Subcutaneous adipose tissue (tissue), 4 donors: Measurements from ENCODE around the gene GOLGA2. TPM values are rescaled to one million over a fixed set of nuclear protein-coding genes. Genes with fewer than 3 reads are reported as not detected.

Experiments
- total RNA-seq, 4 donors: library from RNA; depleted of rRNA; stranded (reverse); fragments of >200 nt; gene quantifications; one replicate each; pipeline ENCODE4 v1.1.0, GENCODE V29; 2016
- TF ChIP-seq, protein P1 (sequence below): fragments of 450-650 bp; IDR thresholded peaks from one replicate; pipeline ENCODE4 v1.5.1; 2016; ENCODE audit warnings: low read depth, mild to moderate bottlenecking, control low read depth, antibody characterized with exemption, moderate library complexity

GOLGA2 gene
- total RNA-seq, 4 donors from 2014 or later = 70.0 to 123 (median 86.2) TPM

DNA sequence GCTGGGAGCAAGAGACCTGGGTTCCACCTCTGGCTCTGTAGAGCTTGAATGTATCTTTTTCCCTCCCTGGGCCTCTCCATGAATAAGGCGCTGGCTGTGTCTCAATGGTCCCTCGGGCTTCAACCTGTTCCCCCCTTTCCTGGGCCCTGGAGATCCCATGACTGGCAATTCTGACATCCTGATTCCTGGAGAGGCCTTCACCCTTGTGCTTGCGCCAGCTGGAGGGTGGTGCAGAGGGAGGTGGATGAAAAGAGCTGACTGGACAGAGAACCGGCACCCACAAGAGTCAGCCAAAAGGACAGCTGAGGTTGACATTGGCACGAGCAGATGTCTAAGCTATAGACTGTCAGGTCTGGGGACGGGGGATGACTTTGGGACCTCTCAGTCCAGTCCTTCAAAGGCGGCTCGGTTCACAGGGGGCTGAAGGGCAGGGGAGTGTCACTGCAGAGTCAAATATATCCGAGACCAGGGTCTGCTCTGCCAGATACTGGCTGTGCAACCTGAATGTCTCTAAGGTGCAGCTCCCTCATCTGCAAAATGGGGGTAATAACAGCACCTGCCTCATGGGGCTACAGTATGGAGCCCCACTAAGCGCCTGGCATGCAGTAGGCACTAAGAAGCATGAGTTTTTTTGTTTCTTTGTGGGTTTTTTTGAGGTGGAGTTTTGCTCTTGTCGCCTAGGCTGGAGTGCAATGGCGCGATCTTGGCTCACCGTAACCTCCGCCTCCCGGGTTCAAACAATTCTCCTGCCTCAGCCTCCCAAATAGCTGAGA, 58.8 kb downstream of the GOLGA2 start:
- TF ChIP-seq, protein P1, sequence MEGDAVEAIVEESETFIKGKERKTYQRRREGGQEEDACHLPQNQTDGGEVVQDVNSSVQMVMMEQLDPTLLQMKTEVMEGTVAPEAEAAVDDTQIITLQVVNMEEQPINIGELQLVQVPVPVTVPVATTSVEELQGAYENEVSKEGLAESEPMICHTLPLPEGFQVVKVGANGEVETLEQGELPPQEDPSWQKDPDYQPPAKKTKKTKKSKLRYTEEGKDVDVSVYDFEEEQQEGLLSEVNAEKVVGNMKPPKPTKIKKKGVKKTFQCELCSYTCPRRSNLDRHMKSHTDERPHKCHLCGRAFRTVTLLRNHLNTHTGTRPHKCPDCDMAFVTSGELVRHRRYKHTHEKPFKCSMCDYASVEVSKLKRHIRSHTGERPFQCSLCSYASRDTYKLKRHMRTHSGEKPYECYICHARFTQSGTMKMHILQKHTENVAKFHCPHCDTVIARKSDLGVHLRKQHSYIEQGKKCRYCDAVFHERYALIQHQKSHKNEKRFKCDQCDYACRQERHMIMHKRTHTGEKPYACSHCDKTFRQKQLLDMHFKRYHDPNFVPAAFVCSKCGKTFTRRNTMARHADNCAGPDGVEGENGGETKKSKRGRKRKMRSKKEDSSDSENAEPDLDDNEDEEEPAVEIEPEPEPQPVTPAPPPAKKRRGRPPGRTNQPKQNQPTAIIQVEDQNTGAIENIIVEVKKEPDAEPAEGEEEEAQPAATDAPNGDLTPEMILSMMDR = no peak

DNA sequence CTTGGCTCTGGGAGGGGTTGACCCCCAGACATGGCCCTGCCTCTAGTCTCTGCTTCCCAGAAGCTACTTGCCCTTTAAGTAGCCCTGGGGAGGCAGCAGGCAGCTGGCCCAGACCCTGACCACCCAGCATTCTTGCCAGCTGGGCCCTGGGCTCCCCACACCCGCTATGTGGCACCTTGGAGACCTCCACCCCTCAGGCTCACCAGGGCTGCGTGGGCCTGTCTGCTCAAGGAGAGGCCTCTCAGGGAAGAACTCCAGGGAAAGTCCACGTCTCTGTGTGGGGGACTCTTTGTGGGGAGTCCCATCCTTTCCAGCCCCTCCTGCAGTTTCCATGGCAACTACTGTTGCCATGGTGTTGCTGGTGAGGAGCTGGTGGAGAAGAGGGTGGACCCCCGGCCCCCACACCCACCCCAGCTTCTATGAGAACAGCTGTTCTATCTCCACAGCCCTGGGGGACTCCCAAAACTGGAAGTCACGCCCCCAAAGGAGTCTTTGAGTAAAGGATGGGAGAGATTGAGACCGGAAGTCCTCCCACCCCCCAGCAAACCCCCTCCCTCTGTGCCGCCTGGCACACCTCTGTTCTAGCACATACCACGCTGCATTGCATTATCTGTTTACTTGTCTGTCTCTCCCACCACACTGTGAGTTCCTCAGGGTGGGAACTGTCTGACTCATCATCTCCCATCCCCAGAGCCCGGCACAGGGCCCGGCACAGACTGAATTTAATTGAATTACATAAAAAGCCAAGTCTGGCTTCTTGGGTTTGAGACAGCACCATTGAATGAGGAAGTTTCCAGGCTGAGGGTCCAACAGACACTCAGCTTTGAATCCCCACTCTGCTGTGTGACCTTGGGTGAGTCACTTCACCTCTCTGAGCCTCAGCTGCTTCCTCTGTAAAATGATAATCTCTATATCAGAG, 60.1 kb downstream of the GOLGA2 start:
- TF ChIP-seq, protein P1 = no peak

DNA sequence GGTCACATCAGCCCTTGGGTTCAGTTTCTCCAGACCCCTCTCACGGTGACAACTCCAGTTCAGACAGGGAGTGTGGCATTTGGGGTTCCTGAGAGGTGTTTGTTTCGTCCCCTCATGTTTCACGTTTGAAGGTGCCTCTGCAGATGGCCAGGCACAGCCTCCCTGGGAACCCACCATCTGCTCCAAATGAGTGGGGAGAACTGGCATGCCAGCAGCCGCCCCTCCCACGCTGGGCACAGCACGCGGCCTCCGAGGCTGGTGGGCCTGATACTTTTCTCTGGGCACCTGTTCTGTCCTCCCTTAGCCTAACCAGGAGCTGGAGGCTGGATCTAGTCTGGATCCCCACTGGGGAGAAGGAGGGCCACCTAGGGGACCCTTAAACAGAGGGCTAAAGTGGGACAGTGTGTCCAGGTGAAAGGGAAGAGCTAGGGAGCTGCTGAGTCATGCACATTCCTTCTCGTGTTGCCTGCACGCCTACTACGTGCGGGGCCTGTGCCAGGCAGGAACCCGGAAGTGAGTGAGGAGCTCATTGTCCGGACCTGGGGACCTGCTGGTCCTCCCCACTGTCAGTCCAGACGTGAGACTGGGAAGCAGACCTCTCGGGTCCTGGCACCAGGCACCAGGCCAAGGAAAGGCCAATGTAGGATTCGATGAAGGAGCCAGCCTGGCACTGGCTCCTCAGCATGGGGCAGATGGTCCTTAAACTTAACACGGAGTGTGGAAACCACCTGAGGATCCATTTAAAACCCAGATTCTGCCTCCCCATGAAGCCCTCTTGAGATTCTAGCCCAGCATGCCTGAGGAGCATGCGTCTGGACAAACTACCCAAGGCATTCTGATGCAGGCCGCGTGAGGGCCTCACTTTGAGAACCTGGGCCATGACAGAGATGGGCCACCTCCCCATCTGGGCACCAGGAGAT, 61.0 kb downstream of the GOLGA2 start:
- TF ChIP-seq, protein P1 = no peak

DNA sequence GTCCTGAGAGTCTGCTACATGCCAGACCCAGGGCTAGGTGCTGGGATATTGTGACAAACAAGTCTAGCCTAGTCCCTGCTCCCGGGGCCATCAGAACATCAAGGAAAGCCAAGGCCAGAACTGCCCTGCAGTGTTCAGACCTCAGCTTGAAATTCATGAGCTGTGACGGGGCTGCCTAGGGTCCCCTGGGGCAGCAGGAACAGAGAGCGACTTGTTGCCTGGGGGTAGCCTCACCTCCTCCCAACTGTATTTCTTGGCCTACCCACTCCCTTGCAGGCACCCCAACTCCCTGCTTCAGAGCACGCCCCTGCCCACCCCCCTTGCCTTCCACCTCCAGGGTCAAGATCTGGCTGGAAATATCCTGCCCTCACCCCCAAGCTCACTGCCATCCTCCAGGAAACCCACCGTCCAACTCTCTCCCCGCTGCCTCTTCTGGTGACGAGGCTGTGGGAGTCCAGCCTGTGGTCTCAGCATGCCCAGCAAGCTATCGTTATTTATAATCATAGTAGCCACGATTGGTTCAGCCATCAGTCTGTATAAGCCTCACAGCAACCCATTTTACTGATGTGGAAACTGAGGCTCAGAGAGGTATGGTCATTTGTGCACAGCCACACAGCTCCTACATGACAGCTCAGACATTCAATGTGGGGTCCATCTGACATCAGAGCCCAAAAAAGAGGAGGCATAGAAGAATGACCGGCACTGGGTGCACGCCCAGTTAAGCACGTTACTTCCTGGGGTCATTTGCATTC, 61.9 kb downstream of the GOLGA2 start:
- TF ChIP-seq, protein P1 = no peak

DNA sequence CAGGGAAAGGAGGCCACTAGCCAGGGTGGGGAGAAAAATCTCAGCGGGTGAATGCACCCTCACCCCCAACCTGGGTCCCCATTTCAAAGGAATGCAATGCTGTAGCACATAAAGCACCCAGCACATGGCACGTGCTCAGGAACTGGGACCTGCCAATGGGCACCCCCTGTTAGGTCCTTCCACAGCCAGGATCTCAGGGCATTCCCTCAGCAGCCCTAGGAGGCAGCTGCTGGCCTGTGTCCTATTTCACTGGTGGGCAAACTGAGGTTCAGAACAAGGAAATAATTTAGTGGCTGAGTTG, 63.9 kb downstream of the GOLGA2 start:
- TF ChIP-seq, protein P1 = no peak

DNA sequence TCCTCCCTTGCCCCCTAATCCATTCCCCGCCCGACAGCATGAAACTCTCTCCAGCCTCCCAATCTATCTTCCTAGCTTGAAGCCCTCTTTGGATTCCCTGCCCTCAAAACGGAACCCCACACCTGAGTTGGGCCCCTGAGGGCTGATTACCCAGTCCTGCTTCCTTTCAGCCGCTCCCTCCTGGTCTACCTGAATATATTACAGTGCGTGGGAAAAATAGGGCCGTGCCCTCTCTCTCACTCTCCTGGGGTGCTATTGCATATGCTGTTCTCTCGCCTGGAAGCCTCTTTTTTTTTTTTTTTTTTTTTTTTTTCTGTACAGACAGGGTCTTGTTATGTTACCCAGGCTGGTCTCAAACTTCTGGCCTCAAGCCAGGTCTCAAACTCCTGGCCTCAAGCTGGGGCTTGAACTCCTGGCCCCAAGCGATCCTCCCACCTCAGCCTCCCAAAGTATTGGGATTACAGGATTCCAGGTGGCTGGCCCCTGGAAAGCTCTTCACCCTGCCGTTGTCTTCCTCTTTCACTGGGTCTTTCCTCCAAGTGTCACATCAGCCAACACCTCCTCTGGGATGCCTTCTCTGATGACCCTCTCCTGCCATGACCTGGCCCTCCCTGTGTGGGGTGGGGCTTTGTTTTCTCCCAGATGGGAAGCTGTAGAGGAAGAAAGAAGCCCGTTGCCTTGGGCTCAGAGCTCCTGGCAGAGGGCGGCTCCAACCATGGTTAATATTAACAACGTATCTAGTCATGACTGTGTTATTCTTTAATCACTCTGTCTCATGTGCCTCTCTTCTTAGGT, 64.4 kb downstream of the GOLGA2 start:
- TF ChIP-seq, protein P1 = no peak
